ENCODE results near the gene MRPL24. TPM values are rescaled to one million over a fixed set of nuclear protein-coding genes. Genes with fewer than 3 reads are reported as not detected.

The MRPL24 gene
- total and polyA plus RNA-seq, 4 donors: 26.7 to 120 (median 79.5) TPM

- Histone ChIP-seq H3K27me3 (ENCODE audit: control insufficient read depth in 3 of 3, insufficient read depth in 3 of 3, low read length in 2 of 3) (no peaks in the 10 kb centered on the region), H3K9ac (ENCODE audit: insufficient read depth in 1 of 2, low read length in 2 of 2) (no peak overlapping the region), H3K27ac (ENCODE audit: low read depth in 1 of 2, low read length in 1 of 2) (no peak overlapping the region), H3K9me3 (ENCODE audit: control insufficient read depth in 4 of 4, insufficient read depth in 3 of 4, low read length in 3 of 4) (no peaks in the 10 kb centered on the region), H3K4me1 (ENCODE audit: control insufficient read depth in 5 of 5, insufficient read depth in 5 of 5, low read length in 5 of 5) (peaks cover 0 to 10% (median 0%) of the 10 kb centered on the region in 5 donors), H3K4me3 (no peak overlapping the region), H3K36me3 (ENCODE audit: control insufficient read depth in 4 of 4, insufficient read depth in 4 of 4, low read length in 4 of 4) (no peaks in the 10 kb centered on the region)
- DNase-seq: no peak
- no peak for TF ChIP-seq CTCF (IDR thresholded peaks at IDR 0.05; ENCODE audit: control extremely low read depth, extremely low read depth)
- WGBS, 2 donors: 96 to 97% methylated on average over 1 of the region's 1 CpG
- no peak for ATAC-seq (ENCODE audit: insufficient read depth, low FRiP score)
Measured at GRCh38 chr1:156756355-156756754, 15.5 kb upstream of the MRPL24 start.

GRCh38 chr1:156755527-156755950, 14.7 kb upstream of the MRPL24 start:
- H3K4me1 ChIP-seq (ENCODE audit: control insufficient read depth in 5 of 5, insufficient read depth in 5 of 5, low read length in 5 of 5): peaks cover 0 to 10% (median 0%) of the 10 kb centered on the region in 5 donors
- ATAC-seq (ENCODE audit: insufficient read depth, low FRiP score) (no peak), DNase-seq (no peak)
- no peaks in the 10 kb centered on the region for H3K36me3 ChIP-seq (ENCODE audit: control insufficient read depth in 4 of 4, insufficient read depth in 4 of 4, low read length in 4 of 4)
- no peak overlapping the region for H3K4me3 ChIP-seq
- no peak overlapping the region for H3K27ac ChIP-seq (ENCODE audit: low read depth in 1 of 2, low read length in 1 of 2)
- no peaks in the 10 kb centered on the region for H3K9me3 ChIP-seq (ENCODE audit: control insufficient read depth in 4 of 4, insufficient read depth in 3 of 4, low read length in 3 of 4)
- no peaks in the 10 kb centered on the region for H3K27me3 ChIP-seq (ENCODE audit: control insufficient read depth in 3 of 3, insufficient read depth in 3 of 3, low read length in 2 of 3)
- 53 to 61% methylated on average over 5 of the region's 5 CpGs for WGBS, 2 donors
- H3K9ac ChIP-seq (ENCODE audit: insufficient read depth in 1 of 2, low read length in 2 of 2): no peak overlapping the region
- TF ChIP-seq CTCF (IDR thresholded peaks at IDR 0.05; ENCODE audit: control extremely low read depth, extremely low read depth): no peak

- H3K9me3 ChIP-seq (ENCODE audit: control insufficient read depth in 4 of 4, insufficient read depth in 3 of 4, low read length in 3 of 4): no peaks in the 10 kb centered on the region
- H3K9ac ChIP-seq (ENCODE audit: insufficient read depth in 1 of 2, low read length in 2 of 2): no peak overlapping the region
- 60 to 77% methylated on average over 8 of the region's 8 CpGs for WGBS, 2 donors
- no peaks in the 10 kb centered on the region for H3K27me3 ChIP-seq (ENCODE audit: control insufficient read depth in 3 of 3, insufficient read depth in 3 of 3, low read length in 2 of 3)
- H3K36me3 ChIP-seq (ENCODE audit: control insufficient read depth in 4 of 4, insufficient read depth in 4 of 4, low read length in 4 of 4): no peaks in the 10 kb centered on the region
- ATAC-seq (ENCODE audit: insufficient read depth, low FRiP score) (no peak), DNase-seq (no peak)
- H3K27ac ChIP-seq (ENCODE audit: low read depth in 1 of 2, low read length in 1 of 2): no peak overlapping the region
- no peak overlapping the region for H3K4me3 ChIP-seq
- H3K4me1 ChIP-seq (ENCODE audit: control insufficient read depth in 5 of 5, insufficient read depth in 5 of 5, low read length in 5 of 5): peaks cover 0 to 23% (median 7%) of the 10 kb centered on the region in 5 donors
- TF ChIP-seq CTCF (IDR thresholded peaks at IDR 0.05; ENCODE audit: control extremely low read depth, extremely low read depth): no peak
Measured at GRCh38 chr1:156754219-156754618, 13.3 kb upstream of the MRPL24 start.
